ENCODE results near the gene DALRD3.

The DALRD3 gene

GRCh38 chr3:49005303-49005680, 13.1 kb downstream of the DALRD3 start:
- DNase-seq: no peak

GRCh38 chr3:49004352-49005302, 13.8 kb downstream of the DALRD3 start:
- DNase-seq: no peak

- no peak for DNase-seq
Observed at GRCh38 chr3:49001155-49001554, 17.2 kb downstream of the DALRD3 start.

- no peak for DNase-seq
Observed at GRCh38 chr3:48999085-48999858, 19.1 kb downstream of the DALRD3 start.

GRCh38 chr3:48997714-48998637, 20.4 kb downstream of the DALRD3 start:
- DNase-seq: no peak

- DNase-seq: no peak
Observed at GRCh38 chr3:48997102-48997635, 21.2 kb downstream of the DALRD3 start.

- no peak for DNase-seq
Observed at GRCh38 chr3:48996640-48997039, 21.7 kb downstream of the DALRD3 start.

GRCh38 chr3:48993834-48994233, 24.5 kb downstream of the DALRD3 start:
- no peak for DNase-seq

- DNase-seq: no peak
Observed at GRCh38 chr3:48991851-48992545, 26.4 kb downstream of the DALRD3 start.

- no peak for DNase-seq
Observed at GRCh38 chr3:48990636-48991469, 27.5 kb downstream of the DALRD3 start.

- no peak for DNase-seq
Observed at GRCh38 chr3:48989796-48990635, 28.4 kb downstream of the DALRD3 start, which contains the start of gene P4HTM. TSS of gene P4HTM (plus strand) at chr3:48990241. CDS start at chr3:48990257, 16 bp downstream.

- no peak for DNase-seq
Observed at GRCh38 chr3:48989126-48989795, 29.1 kb downstream of the DALRD3 start.

GRCh38 chr3:48985831-48986376, 32.5 kb downstream of the DALRD3 start:
- no peak for DNase-seq

- no peak for DNase-seq
Observed at GRCh38 chr3:48984663-48985062, 33.7 kb downstream of the DALRD3 start.

GRCh38 chr3:48983096-48983495, 35.3 kb downstream of the DALRD3 start:
- no peak for DNase-seq

- no peak for DNase-seq
Observed at GRCh38 chr3:48982686-48983085, 35.7 kb downstream of the DALRD3 start.

GRCh38 chr3:48982016-48982415, 36.4 kb downstream of the DALRD3 start:
- no peak for DNase-seq

GRCh38 chr3:48980295-48980694, 38.1 kb downstream of the DALRD3 start:
- DNase-seq: no peak

- no peak for DNase-seq
Observed at GRCh38 chr3:48979451-48979850, 38.9 kb downstream of the DALRD3 start.
